ENCODE measurements around the gene RELA.
"Not testable (repeated sequence)": the region's sequence is repeated elsewhere in the genome, so short reads cannot be mapped to it uniquely, and the experiment has no call there.

RELA gene

DNA sequence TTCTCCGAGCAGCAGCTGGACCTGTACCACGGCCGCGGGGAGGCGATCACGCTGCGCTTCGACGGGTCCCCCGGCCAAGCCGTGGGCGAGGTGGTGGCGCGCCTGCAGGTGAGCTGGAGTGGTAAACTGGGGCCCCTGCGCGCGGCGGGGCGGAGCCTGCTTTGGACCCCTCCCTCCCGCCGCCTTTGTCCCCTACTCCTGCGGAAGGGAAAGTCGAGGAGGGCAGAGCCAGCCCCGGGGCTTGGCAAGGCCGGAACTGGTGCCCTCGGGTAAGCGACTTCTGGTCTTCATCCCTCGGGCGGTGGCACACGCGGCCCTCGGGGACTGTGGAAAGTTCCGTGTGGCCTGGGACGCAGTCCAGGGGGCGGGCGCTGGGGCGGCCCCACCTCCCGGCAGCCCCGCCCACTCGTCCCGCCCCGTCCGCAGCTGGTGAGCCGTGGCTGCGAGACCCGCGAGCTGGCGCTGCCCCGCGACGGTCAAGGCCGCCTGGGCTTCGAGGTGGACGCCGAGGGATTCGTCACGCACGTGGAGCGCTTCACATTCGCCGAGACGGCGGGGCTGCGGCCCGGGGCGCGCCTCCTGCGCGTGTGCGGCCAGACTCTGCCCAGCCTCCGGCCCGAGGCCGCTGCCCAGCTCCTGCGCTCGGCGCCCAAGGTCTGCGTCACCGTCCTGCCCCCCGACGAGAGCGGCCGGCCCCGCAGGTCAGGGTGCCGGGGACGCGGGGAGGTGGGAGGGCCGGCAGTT, 15.6 kb downstream of the RELA start:
- DNase-seq: no peak

DNA sequence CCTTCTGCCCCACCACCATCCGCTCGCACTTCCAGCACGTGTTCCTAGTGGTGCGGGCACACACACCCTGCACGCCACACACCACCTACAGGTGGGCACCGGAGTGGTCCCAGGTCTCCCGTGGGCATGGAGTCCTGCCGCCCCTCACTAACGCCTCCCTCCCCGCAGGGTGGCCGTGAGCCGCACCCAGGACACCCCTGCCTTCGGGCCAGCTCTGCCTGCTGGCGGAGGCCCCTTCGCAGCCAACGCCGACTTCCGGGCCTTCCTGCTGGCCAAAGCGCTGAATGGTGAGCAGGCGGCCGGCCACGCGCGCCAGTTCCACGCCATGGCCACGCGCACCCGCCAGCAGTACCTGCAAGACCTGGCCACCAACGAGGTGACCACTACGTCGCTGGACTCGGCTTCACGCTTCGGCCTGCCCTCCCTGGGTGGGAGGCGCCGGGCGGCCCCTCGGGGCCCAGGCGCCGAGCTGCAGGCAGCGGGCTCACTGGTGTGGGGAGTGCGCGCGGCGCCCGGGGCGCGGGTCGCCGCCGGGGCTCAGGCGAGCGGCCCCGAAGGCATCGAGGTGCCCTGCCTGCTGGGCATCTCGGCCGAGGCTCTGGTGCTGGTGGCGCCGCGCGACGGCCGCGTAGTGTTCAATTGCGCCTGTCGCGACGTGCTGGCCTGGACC, 16.3 kb downstream of the RELA start:
- DNase-seq: no peak

DNA sequence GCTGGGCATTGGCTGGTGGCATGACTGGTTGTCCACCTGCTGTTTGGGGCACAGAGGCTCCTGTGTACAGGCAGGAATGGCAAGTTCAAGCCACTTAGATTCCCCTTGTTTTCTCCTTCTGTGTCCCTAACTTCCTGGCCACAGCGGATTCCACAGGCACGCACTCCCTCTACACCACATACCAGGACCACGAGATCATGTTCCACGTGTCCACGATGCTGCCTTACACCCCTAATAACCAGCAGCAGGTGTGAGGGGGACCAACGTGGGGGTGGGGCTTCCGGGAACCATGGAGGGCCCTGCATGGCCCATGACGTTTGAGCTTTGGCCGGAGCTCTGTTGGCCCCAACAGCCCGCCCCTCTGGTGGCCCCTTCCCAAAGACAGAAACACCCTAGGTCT, 17.0 kb downstream of the RELA start:
- no peak for DNase-seq

DNA sequence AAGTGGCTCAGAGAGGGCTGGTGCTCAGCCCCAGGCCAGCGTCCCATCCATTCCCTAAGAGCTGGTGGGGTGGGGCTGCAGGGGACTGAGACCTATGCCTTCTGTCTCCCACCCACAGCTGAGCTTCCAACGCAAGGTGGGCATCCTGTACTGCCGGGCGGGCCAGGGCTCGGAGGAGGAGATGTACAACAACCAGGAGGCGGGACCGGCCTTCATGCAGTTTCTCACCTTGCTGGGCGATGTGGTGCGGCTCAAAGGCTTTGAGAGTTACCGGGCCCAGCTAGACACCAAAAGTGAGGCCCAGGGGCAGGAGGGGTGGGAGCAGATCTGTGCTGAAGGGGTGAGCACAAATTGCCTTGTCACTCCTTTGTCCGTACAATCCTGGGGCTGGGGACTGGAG, 17.9 kb downstream of the RELA start:
- no peak for DNase-seq

DNA sequence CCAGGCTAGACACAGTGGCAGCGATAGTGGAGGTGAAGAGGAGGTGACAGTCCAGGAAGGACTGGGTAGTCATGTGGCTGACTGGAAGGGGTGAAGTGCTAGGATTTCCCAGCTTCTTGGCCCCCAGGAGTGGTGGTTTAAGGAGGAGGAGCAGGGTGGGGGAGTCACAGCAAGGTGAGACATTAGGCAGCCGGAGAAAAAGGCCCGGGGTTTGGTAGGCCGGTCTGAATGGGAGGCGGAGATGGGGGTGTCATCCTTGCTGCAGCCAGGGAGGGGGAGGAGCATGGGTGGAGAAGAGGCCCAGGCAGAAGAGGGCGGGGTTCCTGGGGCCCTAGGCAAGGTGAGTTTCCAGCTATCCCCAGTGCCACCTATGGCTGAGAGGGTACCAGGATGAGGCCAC, 18.7 kb downstream of the RELA start:
- no peak for DNase-seq

DNA sequence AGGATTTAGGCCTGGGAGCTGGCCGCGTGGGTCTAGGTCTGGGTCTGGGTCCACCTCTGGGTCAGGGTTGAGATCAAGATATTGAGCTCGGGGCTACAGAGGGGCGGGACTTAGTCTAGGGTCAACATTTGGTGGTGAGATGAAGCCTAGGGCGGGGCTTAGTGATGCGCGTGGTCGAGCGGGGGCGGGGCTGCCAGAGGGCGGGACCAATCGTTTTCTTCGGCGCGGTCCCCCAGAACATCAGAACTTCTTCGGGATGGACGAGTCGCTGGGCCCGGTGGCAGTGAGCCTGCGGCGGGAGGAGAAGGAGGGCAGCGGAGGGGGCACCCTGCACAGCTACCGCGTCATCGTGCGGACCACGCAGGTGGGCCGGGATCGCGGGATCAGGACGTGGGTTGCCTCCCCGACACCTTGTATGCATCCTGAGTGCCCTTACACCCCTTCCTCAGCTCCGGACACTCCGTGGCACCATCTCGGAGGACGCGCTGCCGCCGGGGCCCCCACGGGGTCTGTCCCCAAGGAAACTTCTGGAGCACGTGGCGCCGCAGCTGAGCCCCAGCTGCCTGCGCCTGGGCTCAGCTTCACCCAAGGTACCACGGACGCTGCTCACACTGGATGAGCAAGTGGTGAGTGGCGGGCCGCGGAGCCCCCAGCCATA, 20.6 kb downstream of the RELA start:
- no peak for DNase-seq

DNA sequence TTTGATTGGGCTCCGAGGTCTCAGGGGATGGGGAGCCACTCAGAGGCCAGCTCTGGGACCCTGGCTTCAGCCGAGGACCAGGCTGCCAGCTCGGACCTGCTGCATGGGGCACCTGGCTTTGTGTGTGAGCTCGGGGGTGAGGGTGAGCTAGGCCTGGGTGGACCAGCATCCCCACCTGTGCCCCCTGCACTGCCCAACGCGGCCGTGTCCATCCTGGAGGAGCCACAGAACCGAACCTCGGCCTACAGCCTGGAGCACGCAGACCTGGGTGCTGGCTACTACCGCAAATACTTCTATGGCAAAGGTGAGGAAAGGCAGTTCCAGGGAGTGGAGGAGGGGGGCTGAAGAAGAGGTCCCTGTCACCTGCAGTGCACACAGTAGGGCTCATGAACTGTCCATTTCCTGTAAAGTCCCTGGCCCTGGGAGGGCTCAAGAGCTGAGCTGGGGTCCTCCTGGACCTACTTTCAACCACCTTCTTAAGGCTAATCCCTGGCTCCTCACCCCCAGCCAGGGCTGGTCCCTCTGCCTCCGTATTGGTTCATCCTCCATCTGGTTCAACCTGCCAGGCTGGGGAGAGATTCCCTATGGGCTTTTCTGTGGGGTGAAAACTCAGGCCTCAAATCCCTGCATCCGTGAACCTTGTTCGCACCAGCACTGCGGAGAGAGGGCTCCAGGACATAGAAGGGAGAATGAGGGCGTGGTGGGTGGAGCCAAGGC, 21.3 kb downstream of the RELA start:
- DNase-seq: no peak

DNA sequence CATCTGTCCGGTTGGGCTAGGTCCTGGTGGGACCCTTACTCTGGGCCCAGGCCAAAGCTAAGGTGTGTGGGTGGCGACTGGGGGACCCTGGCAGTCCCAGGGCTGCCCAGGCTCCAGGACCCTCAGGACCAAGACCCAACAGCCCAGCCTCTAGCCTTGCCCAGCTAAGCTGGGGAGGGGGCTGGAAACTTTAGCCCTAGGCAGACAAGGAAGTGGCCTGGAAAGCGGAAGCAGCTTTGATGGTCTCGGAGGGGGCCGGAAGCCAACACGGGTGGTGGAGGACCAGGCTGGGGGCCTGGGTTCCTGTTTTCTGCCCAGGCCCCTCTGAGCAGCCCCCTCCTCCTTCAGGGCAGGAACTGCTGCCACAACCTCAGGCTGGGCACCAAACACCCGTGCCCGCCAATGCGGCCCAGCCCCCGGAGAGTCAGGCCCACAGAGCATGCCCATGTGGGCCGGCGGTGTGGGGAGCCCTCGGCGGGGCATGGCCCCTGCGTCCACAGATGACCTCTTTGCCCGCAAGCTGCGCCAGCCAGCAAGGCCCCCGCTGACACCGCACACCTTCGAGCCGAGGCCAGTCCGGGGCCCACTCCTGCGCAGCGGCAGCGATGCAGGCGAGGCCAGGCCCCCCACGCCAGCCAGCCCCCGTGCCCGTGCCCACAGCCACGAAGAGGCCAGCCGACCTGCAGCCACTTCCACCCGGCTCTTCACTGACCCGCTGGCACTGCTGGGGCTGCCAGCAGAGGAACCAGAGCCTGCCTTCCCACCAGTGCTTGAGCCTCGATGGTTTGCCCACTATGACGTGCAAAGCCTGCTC, 22.0 kb downstream of the RELA start:
- DNase-seq: no peak

DNA sequence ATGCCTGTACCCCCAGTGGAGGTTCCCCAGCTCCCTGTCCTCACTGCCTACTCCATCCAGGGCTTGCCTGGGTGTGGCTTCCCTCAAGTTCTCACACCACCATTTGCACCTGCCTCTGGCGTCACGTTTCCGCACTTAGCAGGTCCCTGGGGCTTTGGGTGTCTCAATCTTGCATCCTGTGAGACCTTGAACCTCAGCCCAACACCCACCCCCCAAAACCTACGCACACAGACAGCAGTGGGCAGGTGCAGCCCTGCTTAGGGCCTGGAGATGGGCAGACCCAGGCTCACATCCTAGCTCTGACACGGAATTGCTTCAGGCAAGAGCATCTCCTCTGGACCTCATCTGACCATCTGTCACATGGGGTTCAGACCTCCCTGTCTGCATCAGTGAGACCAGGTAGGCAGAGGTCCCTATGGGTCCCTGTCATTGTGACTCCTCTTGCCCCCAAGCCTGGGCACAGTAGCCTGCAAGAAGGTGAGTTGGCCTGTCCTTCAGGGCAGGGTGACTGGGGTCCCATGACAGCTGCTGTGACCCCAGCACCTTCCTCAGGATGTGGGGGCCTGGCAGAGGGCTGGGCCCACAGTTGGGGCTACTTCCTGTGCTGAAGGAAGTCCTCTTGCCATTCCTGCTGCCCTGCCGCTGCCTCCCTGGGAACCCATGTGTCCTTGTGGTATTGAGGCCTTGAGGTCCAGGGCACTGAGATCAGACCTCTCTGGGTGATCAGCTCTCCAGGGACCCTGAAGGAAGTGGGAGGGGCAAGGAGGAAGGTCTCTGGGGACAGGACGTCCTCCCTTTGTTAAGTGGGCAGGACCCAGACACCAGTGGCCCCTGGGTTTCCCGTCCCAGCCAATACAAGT, 22.9 kb downstream of the RELA start:
- no peak for DNase-seq

DNA sequence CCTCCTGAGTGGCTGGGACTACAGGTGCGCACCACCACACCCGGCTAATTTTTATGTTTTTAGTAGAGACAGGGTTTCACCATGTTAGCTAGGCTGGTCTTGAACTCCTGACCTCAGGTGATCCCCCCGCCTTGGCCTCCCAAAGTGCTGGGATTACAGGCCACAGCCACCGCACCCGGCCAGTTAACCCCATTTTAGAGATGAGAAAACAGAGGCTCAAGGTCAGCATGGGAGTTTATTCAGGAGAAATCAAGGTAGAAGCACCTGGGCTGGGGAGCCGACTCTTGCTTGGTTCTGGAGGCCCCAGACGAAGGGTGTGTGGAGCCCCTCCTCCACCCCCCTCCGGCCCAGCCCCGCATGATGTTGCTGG, 23.5 kb downstream of the RELA start:
- not testable (repeated sequence) for DNase-seq

DNA sequence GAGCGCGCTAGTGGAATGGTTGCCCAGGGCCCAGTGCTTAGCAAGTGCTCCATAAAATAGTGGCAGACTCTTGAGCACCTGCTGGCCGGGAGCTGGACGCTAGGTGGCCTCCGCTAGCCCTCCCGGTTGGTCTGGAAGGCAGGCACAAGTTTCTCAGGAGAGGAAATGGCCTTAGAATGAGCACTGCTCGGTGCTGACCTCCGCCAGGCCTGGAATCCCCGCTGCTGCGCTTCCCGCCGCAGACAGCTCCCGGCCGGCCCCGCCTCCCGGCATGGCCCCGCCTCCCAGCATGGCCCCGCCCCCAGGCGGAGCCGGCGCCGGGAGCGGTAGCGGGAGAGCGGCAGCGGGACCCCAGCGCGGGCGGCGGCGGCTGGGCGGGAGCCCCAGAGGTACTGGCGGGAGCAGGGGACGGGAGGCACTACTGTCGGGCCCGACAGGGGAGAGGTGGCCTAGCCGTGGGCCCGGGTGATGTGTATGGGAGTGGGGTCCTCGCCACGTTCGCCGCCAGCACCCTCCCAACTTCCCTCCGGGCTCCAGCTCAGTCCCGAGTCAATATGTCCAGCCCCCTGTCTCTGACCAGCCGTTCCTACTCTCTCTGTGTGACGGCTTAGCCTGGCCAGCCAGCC, 24.8 kb downstream of the RELA start, which contains the start of gene SIPA1:
Gene SIPA1, plus strand, starts transcription at position 308 of the 626 bp plus-strand sequence. CDS start 2,821 bp downstream, outside the sequence.
- peak; percentile 26 for DNase-seq

DNA sequence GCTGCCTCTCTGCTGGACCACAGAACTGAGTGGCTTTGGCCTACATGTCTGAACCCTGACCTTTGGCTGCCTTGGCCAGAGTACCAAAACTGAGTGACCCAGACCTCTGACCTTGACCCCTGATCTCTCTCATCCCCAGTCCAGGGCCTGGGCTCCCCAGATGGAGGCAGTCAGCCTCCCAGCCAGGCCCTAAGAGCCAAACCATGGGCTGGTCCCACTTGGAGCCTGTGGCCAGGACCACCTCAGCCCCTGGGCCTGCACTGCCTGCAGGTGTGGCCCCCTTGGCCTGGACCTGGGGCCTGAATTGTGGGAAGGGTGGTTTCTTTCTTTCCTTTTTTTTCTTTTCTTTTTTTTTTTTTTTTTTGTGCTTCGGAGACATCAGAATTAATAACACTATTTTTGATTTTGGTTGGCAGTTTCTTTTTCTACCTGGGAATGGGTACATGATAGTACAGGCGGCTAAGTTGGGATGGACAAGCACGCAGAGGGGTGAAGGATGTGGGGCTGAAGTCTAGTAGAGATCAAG, 25.6 kb downstream of the RELA start:
- no peak for DNase-seq

DNA sequence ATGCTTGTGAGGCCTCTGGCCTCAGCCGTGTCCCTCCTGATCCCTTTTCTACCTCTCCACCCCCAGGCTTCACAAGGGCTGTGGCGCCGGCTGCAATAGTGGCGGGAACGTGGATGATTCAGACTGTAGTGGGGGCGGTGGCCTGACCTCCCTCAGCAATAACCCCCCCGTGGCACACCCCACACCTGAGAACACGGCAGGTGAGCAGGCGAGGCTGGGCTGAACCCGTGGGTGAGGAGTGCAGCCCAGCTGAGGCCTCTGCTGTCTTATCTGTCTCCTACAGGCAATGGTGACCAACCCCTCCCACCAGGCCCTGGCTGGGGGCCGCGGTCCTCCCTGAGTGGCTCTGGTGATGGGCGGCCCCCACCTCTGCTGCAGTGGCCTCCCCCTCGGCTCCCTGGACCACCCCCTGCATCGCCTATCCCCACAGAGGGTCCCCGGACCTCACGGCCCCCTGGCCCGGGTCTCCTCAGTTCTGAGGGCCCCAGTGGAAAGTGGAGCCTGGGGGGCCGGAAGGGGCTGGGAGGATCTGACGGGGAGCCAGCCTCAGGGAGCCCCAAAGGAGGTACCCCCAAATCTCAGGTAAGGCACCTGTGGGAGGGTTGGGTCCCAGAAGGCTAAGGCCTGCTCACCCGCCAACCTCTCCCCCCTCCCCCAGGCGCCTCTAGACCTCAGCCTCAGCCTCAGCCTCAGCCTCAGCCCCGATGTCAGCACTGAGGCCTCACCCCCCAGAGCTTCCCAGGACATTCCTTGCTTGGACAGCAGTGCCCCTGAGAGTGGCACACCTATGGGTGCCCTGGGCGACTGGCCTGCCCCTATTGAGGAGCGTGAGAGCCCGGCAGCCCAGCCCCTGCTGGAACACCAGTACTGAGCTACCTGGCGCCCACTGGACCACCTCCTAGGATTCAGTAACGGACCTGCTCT, 26.3 kb downstream of the RELA start:
- no peak for DNase-seq

DNA sequence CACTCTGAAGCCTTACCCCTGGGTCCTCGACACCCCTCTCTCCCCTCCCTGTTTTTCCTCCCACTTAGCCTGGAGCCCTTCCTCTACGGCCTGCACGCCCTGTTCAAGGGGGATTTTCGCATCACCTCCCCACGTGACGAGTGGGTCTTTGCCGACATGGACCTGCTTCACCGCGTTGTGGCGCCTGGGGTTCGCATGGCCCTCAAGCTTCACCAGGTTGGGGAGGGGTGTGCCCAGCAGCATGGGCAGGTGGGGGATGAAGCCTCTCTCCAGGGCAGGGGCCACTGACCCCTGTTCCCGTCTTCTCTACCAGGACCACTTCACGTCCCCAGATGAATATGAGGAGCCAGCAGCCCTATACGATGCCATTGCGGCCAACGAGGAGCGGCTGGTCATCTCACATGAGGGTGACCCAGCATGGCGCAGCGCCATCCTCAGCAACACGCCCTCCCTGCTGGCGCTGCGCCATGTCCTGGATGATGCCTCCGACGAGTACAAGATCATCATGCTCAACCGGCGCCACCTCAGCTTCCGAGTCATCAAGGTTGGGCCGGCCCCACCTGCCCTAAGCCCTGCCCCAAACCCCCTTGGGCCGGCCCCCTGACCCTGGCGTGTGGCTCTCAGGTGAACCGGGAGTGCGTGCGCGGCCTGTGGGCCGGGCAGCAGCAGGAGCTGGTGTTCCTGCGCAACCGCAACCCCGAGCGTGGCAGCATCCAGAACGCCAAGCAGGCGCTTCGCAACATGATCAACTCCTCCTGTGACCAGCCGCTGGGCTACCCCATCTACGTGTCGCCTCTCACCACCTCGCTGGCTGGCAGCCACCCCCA, 27.6 kb downstream of the RELA start:
- no peak for DNase-seq

DNA sequence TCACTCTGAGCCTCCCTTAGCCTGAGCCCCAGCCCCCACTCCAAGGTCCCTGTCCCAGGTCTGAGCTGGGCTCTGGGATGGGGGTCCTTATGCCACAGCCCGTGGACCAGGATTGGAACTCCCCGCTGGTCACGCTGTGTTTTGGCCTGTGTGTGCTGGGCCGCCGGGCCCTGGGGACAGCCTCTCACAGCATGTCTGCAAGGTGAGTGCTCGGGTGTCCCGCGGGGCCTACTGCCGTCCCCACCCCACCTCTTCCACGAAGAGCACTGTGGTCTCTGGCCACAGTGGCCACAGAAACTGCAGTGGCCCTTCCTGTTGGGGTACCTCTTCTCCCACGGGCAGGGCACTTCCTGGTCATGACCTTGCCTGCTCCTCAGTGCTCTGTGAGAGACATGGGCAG, 28.3 kb downstream of the RELA start:
- no peak for DNase-seq

DNA sequence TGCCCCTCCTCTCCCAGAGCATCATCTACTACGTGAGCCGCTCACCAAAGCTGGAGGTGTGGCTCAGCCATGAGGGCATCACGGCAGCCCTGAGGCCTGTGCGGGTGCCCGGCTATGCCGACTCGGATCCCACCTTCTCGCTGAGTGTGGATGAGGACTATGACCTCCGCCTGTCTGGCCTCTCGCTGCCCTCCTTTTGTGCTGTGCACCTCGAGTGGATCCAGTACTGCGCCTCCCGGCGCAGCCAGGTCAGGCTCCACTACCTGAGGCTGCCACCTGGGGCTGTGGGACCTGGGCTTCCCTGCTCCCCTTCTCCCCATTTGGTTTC, 28.6 kb downstream of the RELA start:
- DNase-seq: no peak

DNA sequence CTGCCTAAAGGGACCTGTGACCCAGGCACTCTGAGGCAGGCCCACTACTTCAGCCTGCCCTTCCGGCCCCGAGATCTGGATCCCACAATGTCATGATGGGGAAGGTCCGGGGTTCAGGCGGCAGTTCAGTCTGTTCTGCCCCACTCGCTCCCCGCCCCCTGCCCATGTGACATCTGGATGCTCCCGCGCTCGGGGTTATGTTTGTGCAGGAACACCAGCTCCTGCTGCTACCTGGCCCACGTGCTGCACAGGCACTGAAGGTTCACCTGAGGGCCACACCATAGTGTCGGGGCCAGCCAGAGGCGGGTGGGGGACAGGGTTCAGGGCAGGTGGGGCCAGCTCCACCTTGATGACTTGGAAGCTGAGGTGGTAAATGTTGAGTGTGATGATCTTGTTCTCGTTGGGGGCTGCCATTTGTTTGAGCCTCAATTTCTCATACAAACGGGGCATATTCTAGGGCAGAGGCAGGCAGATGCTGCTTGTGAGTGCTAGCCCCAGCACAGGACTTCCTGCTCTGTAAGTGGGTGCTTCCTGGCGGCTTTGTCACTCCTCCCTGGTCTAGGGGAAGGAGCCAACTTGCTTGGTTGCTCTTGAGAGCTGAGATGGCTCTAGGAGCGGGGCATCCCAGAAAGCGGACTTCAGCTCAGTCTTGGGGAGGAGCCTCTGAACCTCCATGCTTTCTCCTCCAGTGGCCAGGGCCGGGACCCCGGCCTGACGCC, 29.2 kb downstream of the RELA start:
- DNase-seq: no peak

DNA sequence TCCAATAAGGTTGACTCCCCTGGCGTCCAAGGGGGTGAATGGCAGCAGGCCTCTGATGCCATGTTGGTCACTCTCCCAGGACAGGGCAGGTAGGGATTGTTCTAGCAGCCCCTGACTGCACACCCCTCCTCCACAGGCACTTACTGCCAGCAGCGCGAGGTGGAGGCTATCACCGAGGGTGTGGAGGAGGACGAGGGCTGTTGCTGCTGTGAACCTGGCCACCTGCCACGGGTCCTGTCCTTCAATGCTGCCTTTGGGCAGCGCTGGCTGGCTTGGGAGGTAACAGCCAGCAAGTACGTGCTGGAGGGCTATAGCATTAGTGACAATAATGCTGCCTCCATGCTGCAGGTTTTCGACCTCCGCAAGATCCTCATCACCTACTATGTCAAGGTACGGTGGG, 32.5 kb downstream of the RELA start:
- DNase-seq: no peak
